ENCODE measurements around the gene CLEC20A. TPM values are rescaled to one million over a fixed set of nuclear protein-coding genes. Genes with fewer than 3 reads are reported as not detected.

Gene CLEC20A
- total RNA-seq, 3 donors from 2014 or later = not detected

DNA sequence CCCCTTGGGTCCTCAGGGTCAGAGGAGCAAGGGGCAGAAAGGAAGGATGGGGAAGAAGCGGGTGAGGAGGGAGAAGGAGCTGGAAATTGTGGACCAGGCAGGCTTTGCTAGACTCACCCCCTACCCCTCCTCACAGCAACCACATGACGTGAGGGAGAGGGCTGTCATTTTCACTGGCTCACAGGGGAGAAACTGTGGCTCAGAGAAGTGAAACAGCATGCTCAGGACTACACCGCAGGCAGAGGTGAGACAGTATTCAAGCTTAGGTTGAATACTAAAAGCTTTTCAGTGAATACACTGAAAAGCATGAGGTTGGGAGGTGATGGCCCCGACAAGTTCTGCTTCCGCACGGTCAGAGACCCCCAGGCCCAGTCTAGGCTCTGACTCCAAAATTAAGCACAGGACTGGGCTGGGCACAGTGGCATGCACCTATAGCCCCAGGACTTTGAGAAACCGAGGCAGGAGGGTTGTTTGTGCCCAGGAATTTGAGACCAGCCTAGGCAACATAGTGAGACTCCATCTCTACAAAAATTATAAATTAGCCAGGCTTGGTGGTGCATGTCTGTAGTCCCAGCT, 1.2 kb upstream of the CLEC20A start:
- DNase-seq = no peak
- no peaks in the 10 kb centered on the region for H3K9me3 ChIP-seq
- no peaks in the 10 kb centered on the region for H3K36me3 ChIP-seq (ENCODE audit: low read depth)
- H3K4me1 ChIP-seq (ENCODE audit: low read depth) = no peaks in the 10 kb centered on the region
- intact Hi-C loops (cut with DNase I, micrococcal nuclease) = no loop called here
- no peak for ATAC-seq
- TF ChIP-seq, protein P1, sequence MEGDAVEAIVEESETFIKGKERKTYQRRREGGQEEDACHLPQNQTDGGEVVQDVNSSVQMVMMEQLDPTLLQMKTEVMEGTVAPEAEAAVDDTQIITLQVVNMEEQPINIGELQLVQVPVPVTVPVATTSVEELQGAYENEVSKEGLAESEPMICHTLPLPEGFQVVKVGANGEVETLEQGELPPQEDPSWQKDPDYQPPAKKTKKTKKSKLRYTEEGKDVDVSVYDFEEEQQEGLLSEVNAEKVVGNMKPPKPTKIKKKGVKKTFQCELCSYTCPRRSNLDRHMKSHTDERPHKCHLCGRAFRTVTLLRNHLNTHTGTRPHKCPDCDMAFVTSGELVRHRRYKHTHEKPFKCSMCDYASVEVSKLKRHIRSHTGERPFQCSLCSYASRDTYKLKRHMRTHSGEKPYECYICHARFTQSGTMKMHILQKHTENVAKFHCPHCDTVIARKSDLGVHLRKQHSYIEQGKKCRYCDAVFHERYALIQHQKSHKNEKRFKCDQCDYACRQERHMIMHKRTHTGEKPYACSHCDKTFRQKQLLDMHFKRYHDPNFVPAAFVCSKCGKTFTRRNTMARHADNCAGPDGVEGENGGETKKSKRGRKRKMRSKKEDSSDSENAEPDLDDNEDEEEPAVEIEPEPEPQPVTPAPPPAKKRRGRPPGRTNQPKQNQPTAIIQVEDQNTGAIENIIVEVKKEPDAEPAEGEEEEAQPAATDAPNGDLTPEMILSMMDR (IDR thresholded peaks at IDR 0.05) = no peak
- no peak overlapping the region for H3K4me3 ChIP-seq

GRCh38 chr1:178495741-178496409, 889 bp downstream of the CLEC20A start:
- no peaks in the 10 kb centered on the region for H3K9me3 ChIP-seq
- no peaks in the 10 kb centered on the region for H3K36me3 ChIP-seq (ENCODE audit: low read depth)
- intact Hi-C loops (cut with DNase I, micrococcal nuclease) = no loop called here
- DNase-seq (no peak), ATAC-seq (no peak)
- no peak overlapping the region for H3K4me3 ChIP-seq
- H3K4me1 ChIP-seq (ENCODE audit: low read depth) = no peaks in the 10 kb centered on the region
- TF ChIP-seq, protein P1 (IDR thresholded peaks at IDR 0.05) = no peak

DNA sequence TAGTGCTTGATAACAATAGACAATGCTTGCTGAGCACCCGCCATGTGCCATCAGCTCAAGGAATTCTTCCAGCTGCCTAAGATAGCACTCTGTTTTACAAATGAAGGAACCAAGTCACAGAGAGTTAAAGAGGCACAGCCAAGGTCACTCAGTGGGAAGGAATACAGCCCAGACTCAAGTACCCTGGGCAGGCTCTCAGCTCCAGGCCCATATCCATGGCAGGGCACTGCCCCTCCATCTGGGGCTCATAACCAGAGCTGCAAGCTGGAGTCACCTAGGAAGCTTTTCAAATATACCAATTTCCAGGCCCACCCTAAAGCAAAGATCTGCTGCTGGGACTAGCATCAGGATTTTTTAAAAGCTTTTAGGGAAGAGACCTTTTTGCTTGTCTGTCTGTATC, 1.6 kb downstream of the CLEC20A start:
- H3K9me3 ChIP-seq = no peaks in the 10 kb centered on the region
- intact Hi-C loops (cut with DNase I, micrococcal nuclease) = no loop called here
- ATAC-seq (no peak), DNase-seq (no peak)
- no peaks in the 10 kb centered on the region for H3K36me3 ChIP-seq (ENCODE audit: low read depth)
- TF ChIP-seq, protein P1 (IDR thresholded peaks at IDR 0.05) = no peak
- H3K4me1 ChIP-seq (ENCODE audit: low read depth) = no peaks in the 10 kb centered on the region
- no peak overlapping the region for H3K4me3 ChIP-seq

GRCh38 chr1:178494569-178494971, 2.2 kb downstream of the CLEC20A start:
- ATAC-seq (no peak), DNase-seq (no peak)
- H3K4me3 ChIP-seq = no peak overlapping the region
- H3K36me3 ChIP-seq (ENCODE audit: low read depth) = no peaks in the 10 kb centered on the region
- no peaks in the 10 kb centered on the region for H3K9me3 ChIP-seq
- intact Hi-C loops (cut with DNase I, micrococcal nuclease) = no loop called here
- no peaks in the 10 kb centered on the region for H3K4me1 ChIP-seq (ENCODE audit: low read depth)
- TF ChIP-seq, protein P1 (IDR thresholded peaks at IDR 0.05) = no peak

- ATAC-seq (no peak), DNase-seq (no peak)
- Histone ChIP-seq H3K4me3 (no peak overlapping the region), H3K36me3 (ENCODE audit: low read depth) (no peaks in the 10 kb centered on the region), H3K9me3 (no peaks in the 10 kb centered on the region), H3K4me1 (ENCODE audit: low read depth) (no peaks in the 10 kb centered on the region)
- intact Hi-C loops (cut with DNase I, micrococcal nuclease) = no loop called here
- TF ChIP-seq, protein P1 (IDR thresholded peaks at IDR 0.05) = no peak
These were observed 3.4 kb downstream of the CLEC20A start for GRCh38 chr1:178493301-178493741.
